HG03342 (cell line): ENCODE data around the gene PTGFR.

Experiments
- ATAC-seq: cut with Tn5 transposase; IDR thresholded peaks from one replicate; pipeline ENCODE4 v1.9.1; 2021; ENCODE audit warnings: mild to moderate bottlenecking, moderate library complexity; ENCODE audit not compliant: unreplicated experiment

Gene PTGFR

DNA sequence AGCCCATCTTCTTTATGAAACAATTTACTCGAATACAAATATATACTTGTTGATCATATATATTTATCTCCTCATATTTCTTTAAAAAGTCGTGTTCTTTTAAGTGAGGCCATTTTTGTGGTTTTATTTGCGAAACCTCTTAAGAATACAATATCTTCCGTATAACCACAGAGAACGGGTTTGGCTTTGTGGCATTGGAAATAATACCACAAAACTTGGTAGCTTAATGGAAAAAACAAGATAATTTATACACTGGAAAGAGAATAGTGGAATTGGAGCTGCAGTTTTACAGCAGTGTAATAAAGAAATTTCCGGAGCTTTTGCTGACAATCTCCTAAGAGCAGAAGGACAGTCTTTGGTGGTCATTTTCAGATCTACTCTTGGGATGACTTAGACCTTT is 29.4 kb downstream of the PTGFR start:
- no peak for ATAC-seq

DNA sequence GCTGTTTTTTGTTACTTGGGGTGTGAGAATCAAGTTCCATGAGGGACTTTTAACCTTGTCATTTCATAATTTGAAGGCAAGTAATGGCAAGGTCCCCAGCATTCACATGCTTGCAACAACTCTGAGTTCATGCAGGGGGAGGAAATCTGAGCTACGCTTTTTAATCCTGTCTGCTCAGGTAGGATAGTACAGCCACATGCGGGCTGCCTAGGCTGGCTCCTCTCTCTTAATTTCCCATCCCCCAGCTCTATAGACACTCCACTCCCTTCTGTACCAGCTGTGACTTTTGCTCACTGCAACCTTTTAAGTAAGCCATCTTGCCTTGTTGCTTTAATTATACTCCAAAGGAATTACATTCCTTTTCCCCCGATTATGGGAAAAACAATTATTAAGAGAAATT is 30.1 kb downstream of the PTGFR start:
- no peak for ATAC-seq

DNA sequence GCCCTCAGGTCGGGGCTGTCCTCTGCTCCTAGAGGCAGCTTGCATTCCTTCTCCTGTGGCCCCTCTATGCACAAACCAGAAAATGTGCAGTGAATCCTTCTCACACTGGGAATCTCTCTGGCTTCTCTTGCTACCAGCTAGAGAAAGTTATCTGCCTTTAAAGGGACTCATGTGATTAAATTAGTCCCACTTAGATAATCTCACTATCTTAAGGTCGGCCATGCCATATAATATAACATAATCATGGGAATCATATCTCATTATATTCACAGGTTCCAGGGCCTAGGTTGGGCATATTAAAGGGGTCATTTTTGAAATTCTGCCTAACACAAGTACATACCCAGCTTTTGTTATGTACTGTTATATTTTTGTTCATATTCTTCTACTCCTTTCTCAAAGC is 31.4 kb downstream of the PTGFR start:
- ATAC-seq: no peak

DNA sequence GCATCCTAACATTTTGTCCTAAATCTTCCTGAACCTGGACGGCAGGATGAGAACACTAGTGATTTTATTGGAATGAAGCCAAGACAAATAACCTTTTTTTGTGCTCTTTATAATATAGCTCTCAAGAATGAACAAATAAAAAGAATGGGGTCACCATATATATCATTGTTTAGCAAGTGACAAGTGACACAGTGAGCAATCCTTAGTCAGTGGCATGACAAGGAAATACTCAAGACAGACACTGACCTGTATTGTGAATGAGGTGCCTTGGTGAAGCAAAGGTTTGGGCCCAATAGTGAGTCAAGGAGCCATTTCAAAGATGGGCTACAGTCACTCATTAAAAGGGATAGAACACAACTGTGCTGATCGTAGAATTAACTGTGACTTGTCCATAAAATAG is 35.7 kb downstream of the PTGFR start:
- ATAC-seq: no peak

DNA sequence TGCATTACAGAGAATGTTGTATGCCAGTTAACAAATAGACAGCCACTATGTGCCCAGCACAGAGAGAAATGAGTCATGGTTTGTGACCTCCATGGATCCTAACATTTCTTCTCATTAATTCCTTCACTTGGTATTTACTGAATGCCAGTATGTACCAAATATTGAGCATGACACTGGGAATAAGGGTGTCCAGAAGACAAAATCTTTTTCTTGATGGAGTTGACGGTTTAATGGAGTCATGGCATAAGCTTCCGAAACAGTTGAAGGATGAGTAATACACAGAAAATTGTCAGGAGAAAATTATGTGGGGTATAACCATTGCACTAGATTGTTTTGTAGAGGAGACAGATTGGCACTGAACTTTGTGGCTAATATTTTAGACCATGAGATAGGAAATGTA is 36.9 kb downstream of the PTGFR start:
- no peak for ATAC-seq

DNA sequence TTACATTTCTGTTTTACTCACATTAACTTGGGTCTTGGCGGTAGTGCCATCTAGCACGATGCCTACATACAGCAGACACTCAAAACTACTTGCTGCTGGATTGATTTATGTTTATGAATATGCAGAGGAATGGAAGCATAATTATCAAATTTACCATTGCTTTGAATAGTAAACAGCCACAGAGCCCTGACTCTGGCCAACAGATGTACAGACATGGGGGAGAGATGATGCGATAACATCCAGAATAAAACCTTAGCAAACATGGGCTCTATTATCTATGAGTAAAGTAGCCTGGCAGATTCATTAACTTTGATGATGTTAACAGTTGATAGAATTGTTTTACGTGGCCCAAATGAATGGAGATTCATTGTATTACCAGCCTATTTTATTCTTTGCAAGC is 42.8 kb downstream of the PTGFR start:
- no peak for ATAC-seq

DNA sequence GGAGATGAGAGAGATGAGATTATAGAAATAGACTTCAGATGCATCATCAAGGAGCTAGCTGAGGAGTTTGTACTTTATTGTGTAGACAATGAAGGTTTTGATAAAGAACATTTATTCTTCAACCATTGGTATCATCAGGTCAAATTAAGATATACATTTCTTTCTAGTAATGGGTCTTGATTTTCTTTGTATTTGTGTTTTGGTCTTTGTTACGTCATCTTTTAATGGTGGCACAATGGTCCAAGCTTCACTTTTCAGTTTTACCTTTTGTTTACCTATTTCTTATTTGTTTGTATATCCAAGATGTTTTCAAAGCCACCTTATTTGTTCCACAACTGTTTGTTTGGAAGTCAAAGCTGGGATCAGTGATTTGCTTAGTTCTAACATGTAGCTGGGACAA is 44.5 kb downstream of the PTGFR start:
- ATAC-seq: no peak

DNA sequence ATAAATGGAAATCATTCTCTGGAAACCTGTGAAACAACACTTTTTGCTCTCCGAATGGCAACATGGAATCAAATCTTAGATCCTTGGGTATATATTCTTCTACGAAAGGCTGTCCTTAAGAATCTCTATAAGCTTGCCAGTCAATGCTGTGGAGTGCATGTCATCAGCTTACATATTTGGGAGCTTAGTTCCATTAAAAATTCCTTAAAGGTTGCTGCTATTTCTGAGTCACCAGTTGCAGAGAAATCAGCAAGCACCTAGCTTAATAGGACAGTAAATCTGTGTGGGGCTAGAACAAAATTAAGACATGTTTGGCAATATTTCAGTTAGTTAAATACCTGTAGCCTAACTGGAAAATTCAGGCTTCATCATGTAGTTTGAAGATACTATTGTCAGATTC is 45.7 kb downstream of the PTGFR start:
- no peak for ATAC-seq

DNA sequence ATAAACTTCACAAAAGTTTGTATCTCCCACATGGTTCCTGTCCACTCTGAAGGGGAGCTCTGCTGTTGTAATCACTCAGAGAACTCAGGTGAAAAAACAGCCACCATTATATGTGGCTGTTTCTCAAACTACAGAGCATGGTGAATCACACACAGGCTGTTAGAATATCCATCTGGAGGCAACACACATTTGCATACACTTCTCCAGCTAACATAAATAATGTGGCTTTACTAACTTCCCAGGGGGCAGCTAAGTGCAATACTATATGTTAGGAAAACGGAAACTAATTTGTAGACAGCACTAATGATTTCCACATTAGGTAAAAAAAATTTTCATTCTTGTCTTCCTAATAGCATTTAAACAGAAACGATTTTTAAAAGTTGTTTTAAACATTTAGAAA is 49.3 kb downstream of the PTGFR start:
- no peak for ATAC-seq

DNA sequence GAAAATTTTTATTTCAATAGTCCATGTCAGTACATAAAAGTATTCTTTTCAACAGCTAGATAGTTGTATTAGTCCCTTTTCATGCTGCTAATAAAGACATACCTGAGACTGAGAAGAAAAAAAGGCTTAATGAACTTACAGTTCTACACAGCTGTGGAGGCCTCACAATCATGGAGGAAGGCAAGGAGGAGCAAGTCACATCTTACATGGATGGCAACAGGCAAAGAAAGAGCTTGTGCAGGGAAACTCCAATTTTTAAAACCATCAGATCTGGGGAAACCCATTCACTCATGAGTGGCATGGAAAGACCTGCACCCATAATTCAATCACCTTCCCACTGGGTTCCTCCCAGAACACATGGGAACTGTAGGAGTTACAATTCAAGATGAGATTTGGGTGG is 50.7 kb downstream of the PTGFR start:
- no peak for ATAC-seq

DNA sequence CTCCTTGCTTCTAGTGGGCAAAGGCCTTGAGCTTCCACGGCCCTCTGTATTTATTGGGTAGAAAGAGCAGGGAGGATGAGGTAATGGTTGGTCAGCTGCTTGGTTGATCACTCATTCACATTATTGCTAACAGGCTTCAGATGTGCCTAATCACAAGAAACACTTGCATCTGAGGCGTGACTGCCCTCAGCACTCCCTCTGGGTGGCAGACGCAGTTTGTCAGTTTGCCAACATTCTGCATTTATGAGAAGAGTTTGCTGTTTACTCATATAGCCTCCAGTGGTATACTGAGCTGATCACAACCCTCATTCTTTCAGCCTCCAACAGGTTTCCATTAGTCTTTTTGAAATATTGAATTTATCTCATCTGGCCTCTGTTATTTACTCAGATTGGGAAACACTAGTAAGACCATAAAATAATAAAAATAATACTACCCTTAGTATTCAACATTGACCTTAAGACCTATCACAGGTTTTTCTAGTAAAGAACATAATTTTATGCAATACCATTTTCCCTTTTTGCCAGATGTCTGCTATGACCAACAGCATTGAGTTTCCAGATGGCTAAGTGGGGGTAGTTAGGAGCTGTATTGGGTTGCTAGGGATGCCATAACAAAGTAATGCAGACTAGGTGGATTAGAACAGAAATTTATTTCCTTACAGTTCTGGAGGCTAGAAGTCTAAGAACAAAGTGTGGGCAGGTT is 53.3 kb downstream of the PTGFR start:
- no peak for ATAC-seq

DNA sequence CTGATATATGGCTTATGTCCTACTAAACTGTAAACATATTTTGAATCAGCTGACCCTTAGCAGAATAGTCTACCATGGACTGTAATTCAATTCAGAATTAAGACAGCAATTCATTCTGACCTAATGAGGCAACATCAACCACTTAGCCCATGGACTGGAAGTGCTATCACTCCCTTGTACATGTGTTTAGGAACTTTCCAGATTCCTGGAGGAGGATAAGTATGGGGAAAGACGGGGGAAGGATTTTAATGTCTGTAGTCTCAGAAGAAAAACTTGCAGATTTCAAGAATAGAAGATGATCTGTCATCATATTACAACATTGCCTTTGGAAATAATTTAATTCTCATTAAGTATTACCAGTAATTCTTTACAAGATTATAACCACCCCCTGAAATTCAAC is 56.3 kb downstream of the PTGFR start:
- no peak for ATAC-seq

DNA sequence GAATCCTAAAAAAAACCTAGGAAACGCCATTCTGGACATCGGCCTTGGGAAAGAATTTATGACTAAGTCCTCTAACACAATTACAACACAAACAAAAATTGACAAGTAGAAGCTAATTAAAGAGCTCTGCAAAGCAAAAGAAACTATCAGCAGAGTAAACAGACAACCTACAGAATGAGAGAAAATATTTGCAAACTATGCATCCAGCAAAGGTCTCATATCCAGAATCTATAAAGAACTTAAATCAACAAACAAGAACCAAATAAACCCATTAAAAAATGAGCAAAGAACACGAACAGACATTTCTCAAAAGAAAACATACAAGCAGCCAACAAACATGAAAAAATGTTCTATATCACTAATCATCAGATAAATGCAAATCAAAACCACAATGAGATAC is 58.6 kb downstream of the PTGFR start:
- ATAC-seq: no peak

DNA sequence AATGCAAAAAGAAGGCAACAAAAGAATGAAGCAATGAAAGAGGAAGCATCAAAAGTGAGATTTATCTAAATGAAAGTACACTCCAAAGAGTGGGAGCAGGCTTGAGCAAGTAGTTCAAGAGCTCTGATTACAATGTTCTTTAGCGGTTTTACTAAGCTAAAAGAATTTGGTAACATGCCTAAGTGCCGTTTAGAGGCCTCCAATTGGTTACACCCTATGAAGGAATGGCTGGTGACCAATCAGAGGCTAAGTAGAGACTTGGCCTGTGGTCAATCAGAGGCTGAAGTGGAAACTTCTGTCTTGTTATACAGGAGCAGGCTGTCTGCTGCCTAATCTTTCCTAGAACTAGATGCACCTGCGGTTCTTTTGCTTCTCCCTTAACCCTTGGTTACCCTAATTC is 59.1 kb downstream of the PTGFR start:
- no peak for ATAC-seq

DNA sequence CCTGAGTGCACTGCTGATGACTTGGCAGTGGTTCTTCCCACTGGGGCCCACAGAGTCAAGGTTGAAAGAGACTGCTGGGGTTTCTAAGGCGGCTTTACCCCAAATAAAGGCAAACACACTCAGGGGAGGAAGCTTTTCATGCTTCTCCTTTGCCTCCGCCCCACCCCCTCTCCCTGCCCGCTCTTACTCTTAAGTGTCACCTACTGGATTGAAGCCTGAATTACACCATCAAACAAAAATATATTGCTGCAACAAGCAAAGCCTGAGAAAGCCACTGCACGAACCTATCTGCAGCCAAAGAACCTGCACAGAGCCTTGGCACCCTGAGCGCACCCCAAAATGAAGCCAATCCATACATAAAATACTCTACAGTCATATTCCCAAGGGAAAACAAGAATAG is 63.1 kb downstream of the PTGFR start:
- no peak for ATAC-seq

DNA sequence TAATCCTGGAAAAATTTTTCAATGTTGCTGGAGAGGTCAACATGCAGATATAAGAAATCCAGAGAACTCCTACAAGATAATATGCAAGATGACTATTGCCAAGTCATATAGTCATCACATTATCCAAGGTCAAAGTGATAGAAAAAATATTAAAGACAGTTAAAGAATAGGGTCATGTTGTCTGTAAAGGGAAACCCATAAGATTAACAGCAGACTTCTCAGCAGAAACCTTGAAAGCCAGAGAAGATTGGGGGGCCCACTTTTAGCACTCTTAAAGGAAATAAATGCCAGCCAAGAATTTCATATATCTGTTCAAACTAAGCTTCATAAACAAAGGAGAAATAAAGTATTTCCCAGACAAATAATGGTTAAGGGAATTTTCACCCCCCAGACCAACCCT is 64.1 kb downstream of the PTGFR start:
- ATAC-seq: no peak

DNA sequence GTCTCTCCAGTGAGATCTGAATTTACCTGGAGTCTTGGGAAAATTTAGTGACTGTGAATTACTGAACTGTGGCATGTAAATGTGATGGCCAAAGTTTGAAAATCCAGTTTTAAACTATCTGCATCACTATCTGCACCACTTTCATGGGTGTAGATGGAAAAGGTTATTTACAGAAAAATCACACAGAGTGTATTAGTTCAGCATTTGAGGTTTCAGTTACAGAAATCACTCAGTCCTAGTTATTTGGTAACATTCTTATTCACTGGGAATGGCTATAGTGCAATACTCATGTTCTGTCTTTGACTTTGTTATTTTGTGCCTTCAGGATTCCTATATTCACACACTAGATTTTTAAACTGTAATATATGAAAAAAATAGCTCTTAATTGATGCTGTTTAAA is 68.9 kb downstream of the PTGFR start:
- ATAC-seq: no peak

DNA sequence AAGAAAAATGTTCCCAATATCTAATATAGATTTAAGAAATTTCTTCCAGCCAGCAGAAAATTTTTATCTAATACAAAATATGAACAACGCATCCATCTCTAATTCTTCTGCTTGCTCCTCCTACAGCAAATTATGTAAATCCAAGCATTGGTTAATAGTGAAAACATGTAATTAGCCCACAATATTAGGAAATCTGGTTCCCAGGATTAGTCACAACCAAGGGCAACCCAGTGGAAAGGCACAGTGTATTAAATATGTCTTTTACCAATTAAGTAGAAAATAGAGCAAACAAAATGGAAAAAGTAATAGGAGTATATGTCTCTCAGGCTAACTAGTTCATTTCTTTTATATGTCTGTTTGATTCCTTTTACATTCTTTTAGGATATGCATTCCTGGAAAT is 70.0 kb downstream of the PTGFR start:
- no peak for ATAC-seq

DNA sequence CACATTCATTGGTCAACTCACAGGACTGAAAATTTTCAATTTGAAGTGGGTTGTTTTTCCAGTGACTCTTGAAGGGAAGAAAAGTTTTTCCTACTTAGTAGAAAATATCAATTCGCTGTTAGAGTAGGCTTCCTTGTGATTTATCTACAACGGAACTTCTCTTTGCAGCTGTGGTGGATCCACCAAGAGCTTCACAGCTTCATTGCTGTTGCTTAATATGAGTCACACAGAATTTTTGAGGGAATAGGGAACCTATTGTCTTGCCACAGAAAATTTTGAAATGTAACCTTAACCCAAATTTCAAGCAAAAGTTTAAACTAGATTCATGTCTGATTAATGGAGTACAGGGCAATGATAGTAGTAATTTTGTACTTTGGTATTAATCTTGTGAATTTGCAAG is 71.1 kb downstream of the PTGFR start:
- ATAC-seq: no peak

DNA sequence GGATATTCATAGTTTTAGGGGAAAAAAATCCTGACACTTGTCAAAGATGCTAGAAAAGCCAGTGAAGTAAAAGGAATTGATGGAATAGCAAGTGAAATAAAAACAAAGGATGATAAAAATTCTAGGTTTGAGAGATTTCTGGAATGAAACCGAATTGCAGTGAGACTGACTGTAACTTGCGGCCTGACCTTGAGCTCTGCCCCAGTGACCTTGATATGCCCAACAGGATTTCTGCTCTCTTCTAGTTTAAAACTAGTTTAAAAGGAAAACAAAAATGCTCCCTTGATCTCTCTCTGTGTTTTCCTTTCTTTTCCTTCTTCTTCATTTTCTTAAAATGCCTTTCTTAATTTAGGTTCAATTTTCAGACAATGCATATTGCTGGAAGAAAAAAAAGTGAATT is 74.6 kb downstream of the PTGFR start:
- ATAC-seq: no peak

DNA sequence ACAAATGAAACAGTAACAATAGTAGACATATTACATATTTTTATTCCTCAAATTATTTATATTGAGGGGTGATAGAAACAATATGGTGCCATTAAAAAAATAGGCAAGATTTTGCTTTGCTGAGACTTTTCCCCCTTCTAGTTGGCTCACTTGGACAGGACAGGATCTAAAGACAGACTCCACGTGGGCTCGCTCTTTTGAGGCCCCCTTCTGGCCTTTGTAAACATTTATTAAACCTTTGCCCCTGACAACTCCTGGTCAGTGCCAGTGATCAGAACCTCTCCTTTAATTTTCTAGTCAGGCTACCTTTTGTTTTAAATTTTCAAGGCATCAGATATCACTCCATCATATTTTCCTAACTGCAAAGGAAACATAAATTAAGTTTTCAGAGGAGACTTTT is 79.8 kb downstream of the PTGFR start:
- ATAC-seq: no peak

DNA sequence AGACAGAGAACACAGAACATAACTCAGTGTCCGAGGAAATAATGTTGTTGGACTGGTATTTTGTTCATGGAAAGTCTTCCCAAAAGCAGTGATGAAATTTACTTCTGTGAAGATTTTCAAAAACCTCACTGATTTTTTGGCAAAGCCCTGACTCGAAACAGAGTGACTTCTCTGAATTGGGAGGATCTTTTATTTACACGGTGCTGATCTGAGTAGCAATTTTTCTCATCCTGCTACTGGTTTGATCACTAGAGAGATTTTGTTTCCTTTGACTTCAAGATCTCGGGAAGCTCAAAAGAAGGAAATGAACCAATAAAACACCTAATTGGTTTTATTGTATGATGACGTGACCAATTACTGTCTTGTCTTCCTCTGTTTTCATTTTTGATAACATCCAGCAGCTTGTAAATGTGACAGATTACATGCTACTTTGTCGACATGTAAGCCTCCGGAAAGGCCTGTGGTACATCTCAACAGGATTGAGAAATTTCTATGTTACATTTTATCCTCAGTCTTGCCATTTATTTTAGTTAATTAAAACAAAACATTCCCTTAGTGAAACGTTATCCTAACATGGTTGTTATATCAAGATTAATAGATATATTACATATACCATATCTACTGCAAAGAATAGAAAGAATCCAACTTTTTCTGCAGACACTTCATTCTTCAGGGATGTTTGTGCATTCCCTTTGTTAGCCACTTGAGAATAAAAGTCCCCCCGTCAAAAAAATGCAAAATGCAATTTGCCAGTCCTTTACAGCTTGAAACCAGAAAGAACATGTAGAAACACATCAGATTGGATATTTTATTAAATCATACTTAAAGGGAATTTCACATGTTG is 86.7 kb downstream of the PTGFR start:
- no peak for ATAC-seq

DNA sequence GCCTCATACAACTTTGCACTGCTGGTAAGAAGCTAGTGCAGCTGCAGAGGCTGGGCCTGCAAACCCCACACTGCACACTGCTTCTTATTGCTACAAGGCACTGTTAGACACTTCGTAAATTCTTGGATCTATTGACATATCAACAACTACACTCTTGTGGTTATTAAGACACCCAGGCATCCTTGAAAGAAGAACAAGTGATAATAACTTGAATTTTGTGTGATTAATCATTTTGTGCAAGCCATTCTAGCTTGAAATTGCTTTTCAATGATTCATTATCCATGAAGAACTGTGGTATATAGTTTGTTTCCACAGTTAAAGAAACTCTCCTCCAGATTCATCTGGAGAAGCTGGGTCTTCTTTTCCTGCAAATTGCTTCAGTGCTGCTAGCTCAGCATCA is 95.8 kb downstream of the PTGFR start:
- no peak for ATAC-seq
